ENCODE measurements around the gene PHACTR1.

The PHACTR1 gene

GRCh38 chr6:13188306-13188705, 471.7 kb downstream of the PHACTR1 start:
- Histone ChIP-seq H3K4me1 (ENCODE audit: insufficient read depth, low read length) (no peaks in the 10 kb centered on the region), H3K27me3 (ENCODE audit: control insufficient read depth in 1 of 2, insufficient read depth in 2 of 2, low read length in 2 of 2) (no peaks in the 10 kb centered on the region), H3K9ac (ENCODE audit: low read length) (no peak overlapping the region), H3K36me3 (ENCODE audit: insufficient read depth, low read length) (no peaks in the 10 kb centered on the region), H3K4me3 (ENCODE audit: low read depth in 1 of 2, low read length in 2 of 2) (no peak overlapping the region), H3K27ac (ENCODE audit: low read depth, low read length) (no peak overlapping the region), H3K9me3 (ENCODE audit: low read length) (no peaks in the 10 kb centered on the region)

GRCh38 chr6:13189710-13190109, 473.1 kb downstream of the PHACTR1 start:
- no peak overlapping the region for H3K9ac ChIP-seq (ENCODE audit: low read length)
- no peak overlapping the region for H3K27ac ChIP-seq (ENCODE audit: low read depth, low read length)
- no peaks in the 10 kb centered on the region for H3K9me3 ChIP-seq (ENCODE audit: low read length)
- no peaks in the 10 kb centered on the region for H3K4me1 ChIP-seq (ENCODE audit: insufficient read depth, low read length)
- H3K27me3 ChIP-seq (ENCODE audit: control insufficient read depth in 1 of 2, insufficient read depth in 2 of 2, low read length in 2 of 2), result no peaks in the 10 kb centered on the region
- no peak overlapping the region for H3K4me3 ChIP-seq (ENCODE audit: low read depth in 1 of 2, low read length in 2 of 2)
- no peaks in the 10 kb centered on the region for H3K36me3 ChIP-seq (ENCODE audit: insufficient read depth, low read length)

DNA sequence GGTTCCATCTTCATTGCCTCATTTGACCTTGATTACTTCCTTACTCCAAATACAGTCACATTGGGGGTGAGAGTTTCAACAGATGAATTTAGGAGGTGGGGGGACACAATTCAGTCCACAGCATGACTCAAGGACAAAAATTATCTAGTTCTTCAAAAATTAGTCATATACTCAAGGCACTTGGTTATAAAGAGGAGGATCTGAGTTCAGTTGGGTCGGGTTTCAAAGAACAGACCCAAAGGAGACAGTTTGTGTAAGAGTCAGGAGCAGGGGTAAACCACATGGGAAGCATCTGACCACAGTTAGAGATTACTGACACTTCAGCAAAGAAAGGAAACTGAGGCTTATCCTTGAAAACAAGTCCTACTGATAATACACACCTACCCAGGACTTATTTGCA, 473.8 kb downstream of the PHACTR1 start:
- Histone ChIP-seq H3K9ac (ENCODE audit: low read length) (no peak overlapping the region), H3K4me3 (ENCODE audit: low read depth in 1 of 2, low read length in 2 of 2) (no peak overlapping the region), H3K36me3 (ENCODE audit: insufficient read depth, low read length) (no peaks in the 10 kb centered on the region), H3K27ac (ENCODE audit: low read depth, low read length) (no peak overlapping the region), H3K9me3 (ENCODE audit: low read length) (no peaks in the 10 kb centered on the region), H3K27me3 (ENCODE audit: control insufficient read depth in 1 of 2, insufficient read depth in 2 of 2, low read length in 2 of 2) (no peaks in the 10 kb centered on the region), H3K4me1 (ENCODE audit: insufficient read depth, low read length) (no peaks in the 10 kb centered on the region)

DNA sequence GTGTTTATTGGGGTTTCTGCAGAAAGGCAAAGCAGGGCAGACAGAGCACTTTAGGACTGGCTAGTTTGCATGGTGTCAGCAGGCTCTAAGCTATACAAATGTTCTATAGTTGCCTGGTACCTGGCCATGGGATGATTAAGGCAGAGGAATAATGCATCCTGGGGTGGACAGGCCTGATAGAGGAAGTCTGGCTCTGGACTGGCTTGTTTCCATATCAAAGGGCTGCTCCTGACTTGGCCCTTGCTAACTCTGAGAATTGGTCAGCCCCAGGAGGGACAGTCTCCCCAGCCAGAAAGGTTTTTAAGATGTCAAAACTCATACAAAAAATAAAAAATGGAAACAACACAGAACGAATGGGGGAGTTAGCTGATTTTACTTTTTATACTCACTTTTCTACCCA, 474.9 kb downstream of the PHACTR1 start:
- Histone ChIP-seq H3K27ac (ENCODE audit: low read depth, low read length) (no peak overlapping the region), H3K36me3 (ENCODE audit: insufficient read depth, low read length) (no peaks in the 10 kb centered on the region), H3K9ac (ENCODE audit: low read length) (no peak overlapping the region), H3K4me1 (ENCODE audit: insufficient read depth, low read length) (no peaks in the 10 kb centered on the region), H3K4me3 (ENCODE audit: low read depth in 1 of 2, low read length in 2 of 2) (no peak overlapping the region), H3K27me3 (ENCODE audit: control insufficient read depth in 1 of 2, insufficient read depth in 2 of 2, low read length in 2 of 2) (no peaks in the 10 kb centered on the region), H3K9me3 (ENCODE audit: low read length) (no peaks in the 10 kb centered on the region)

DNA sequence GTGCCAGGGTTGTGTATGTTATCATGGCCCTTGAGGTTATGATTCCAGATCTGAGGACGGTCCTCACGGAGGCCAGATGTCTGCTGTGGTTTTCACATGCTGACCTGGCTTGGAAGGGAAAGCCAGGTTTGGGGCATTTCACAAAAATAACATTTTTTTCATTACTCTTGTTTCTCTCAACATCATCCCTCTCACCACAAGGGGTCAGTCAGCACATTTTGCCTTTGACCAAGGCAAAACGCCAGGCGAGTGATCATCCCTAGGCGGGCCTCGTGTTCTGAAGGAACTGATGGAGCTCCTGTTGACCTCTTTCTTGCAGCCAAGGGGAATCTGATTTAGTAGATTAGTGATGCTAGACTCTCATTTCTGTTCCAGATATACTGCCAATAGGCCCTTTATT, 478.3 kb downstream of the PHACTR1 start:
- Histone ChIP-seq H3K36me3 (ENCODE audit: insufficient read depth, low read length) (no peaks in the 10 kb centered on the region), H3K9ac (ENCODE audit: low read length) (no peak overlapping the region), H3K9me3 (ENCODE audit: low read length) (no peaks in the 10 kb centered on the region), H3K27ac (ENCODE audit: low read depth, low read length) (no peak overlapping the region), H3K4me3 (ENCODE audit: low read depth in 1 of 2, low read length in 2 of 2) (no peak overlapping the region), H3K27me3 (ENCODE audit: control insufficient read depth in 1 of 2, insufficient read depth in 2 of 2, low read length in 2 of 2) (no peaks in the 10 kb centered on the region), H3K4me1 (ENCODE audit: insufficient read depth, low read length) (no peaks in the 10 kb centered on the region)

DNA sequence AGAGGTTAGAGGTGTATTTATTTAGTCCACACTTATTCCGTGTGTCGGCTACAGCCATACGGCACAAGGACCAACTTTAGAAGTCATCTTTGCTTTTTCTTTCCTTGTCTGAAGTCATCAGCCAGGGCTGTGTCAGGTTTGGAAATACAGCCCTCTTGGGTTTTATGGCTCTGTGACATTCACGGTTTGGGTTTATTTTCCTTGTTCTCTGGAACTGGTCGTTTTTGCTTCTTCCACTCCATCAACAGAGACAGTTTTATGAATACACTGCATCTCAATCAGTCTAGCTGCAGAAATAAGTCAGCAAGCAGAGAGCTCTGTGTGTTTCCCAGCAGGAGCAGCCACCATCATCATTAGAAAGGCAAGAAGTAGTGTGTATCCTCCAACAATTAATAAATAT, 479.2 kb downstream of the PHACTR1 start:
- no peak overlapping the region for H3K4me3 ChIP-seq (ENCODE audit: low read depth in 1 of 2, low read length in 2 of 2)

GRCh38 chr6:13198168-13198567, 481.6 kb downstream of the PHACTR1 start:
- Histone ChIP-seq H3K9me3 (ENCODE audit: low read length) (no peaks in the 10 kb centered on the region), H3K27me3 (ENCODE audit: control insufficient read depth in 1 of 2, insufficient read depth in 2 of 2, low read length in 2 of 2) (no peaks in the 10 kb centered on the region), H3K27ac (ENCODE audit: low read depth, low read length) (no peak overlapping the region), H3K36me3 (ENCODE audit: insufficient read depth, low read length) (no peaks in the 10 kb centered on the region), H3K4me3 (ENCODE audit: low read depth in 1 of 2, low read length in 2 of 2) (no peak overlapping the region), H3K4me1 (ENCODE audit: insufficient read depth, low read length) (no peaks in the 10 kb centered on the region), H3K9ac (ENCODE audit: low read length) (no peak overlapping the region)

More for the DNA sequence above, 479.2 kb downstream of the PHACTR1 start:
- no peaks in the 10 kb centered on the region for H3K27me3 ChIP-seq (ENCODE audit: control insufficient read depth in 1 of 2, insufficient read depth in 2 of 2, low read length in 2 of 2)
- no peak overlapping the region for H3K9ac ChIP-seq (ENCODE audit: low read length)
- no peaks in the 10 kb centered on the region for H3K36me3 ChIP-seq (ENCODE audit: insufficient read depth, low read length)
- no peak overlapping the region for H3K27ac ChIP-seq (ENCODE audit: low read depth, low read length)
- H3K4me1 ChIP-seq (ENCODE audit: insufficient read depth, low read length), result no peaks in the 10 kb centered on the region
- H3K9me3 ChIP-seq (ENCODE audit: low read length), result no peaks in the 10 kb centered on the region

DNA sequence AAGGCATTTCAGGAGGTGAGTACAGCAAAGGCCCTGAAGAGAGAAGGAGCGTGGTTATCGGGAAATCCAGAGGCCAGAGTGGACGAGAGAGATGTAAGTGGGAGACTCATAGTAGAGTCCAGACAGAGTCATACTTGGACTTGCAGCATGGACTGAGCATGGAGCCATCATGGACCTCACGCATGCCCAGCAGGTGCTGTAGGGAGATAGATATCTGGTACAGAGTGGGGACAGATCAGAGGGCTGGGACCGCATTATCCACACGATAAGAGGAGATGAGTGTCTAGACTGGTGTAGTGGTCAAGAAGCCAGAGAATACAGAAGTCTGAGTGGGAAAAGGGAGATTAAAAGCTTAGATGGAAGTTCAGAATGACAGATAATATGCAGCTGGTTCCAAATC, 484.8 kb downstream of the PHACTR1 start:
- H3K27ac ChIP-seq (ENCODE audit: low read depth, low read length), result no peak overlapping the region
- no peak overlapping the region for H3K9ac ChIP-seq (ENCODE audit: low read length)
- H3K9me3 ChIP-seq (ENCODE audit: low read length), result no peaks in the 10 kb centered on the region
- no peaks in the 10 kb centered on the region for H3K4me1 ChIP-seq (ENCODE audit: insufficient read depth, low read length)
- H3K27me3 ChIP-seq (ENCODE audit: control insufficient read depth in 1 of 2, insufficient read depth in 2 of 2, low read length in 2 of 2), result no peaks in the 10 kb centered on the region
- no peak overlapping the region for H3K4me3 ChIP-seq (ENCODE audit: low read depth in 1 of 2, low read length in 2 of 2)
- no peaks in the 10 kb centered on the region for H3K36me3 ChIP-seq (ENCODE audit: insufficient read depth, low read length)

GRCh38 chr6:13203145-13203544, 486.6 kb downstream of the PHACTR1 start:
- Histone ChIP-seq H3K36me3 (ENCODE audit: insufficient read depth, low read length) (no peaks in the 10 kb centered on the region), H3K9ac (ENCODE audit: low read length) (no peak overlapping the region), H3K4me3 (ENCODE audit: low read depth in 1 of 2, low read length in 2 of 2) (no peak overlapping the region), H3K27ac (ENCODE audit: low read depth, low read length) (no peak overlapping the region), H3K4me1 (ENCODE audit: insufficient read depth, low read length) (no peaks in the 10 kb centered on the region), H3K27me3 (ENCODE audit: control insufficient read depth in 1 of 2, insufficient read depth in 2 of 2, low read length in 2 of 2) (no peaks in the 10 kb centered on the region), H3K9me3 (ENCODE audit: low read length) (no peaks in the 10 kb centered on the region)

- Histone ChIP-seq H3K9ac (ENCODE audit: low read length) (no peak overlapping the region), H3K9me3 (ENCODE audit: low read length) (no peaks in the 10 kb centered on the region)
These were observed 488.5 kb downstream of the PHACTR1 start for GRCh38 chr6:13205106-13205505.

GRCh38 chr6:13212096-13212495, 495.5 kb downstream of the PHACTR1 start:
- no peak overlapping the region for H3K4me3 ChIP-seq (ENCODE audit: low read depth in 1 of 2, low read length in 2 of 2)
- no peak overlapping the region for H3K27ac ChIP-seq (ENCODE audit: low read depth, low read length)
- no peaks in the 10 kb centered on the region for H3K36me3 ChIP-seq (ENCODE audit: insufficient read depth, low read length)
- H3K27me3 ChIP-seq (ENCODE audit: control insufficient read depth in 1 of 2, insufficient read depth in 2 of 2, low read length in 2 of 2), result no peaks in the 10 kb centered on the region
- no peaks in the 10 kb centered on the region for H3K9me3 ChIP-seq (ENCODE audit: low read length)
- peaks cover 1% of the 10 kb centered on the region for H3K4me1 ChIP-seq (ENCODE audit: insufficient read depth, low read length)
- H3K9ac ChIP-seq (ENCODE audit: low read length), result no peak overlapping the region

More at GRCh38 chr6:13205106-13205505, 488.5 kb downstream of the PHACTR1 start:
- H3K4me3 ChIP-seq (ENCODE audit: low read depth in 1 of 2, low read length in 2 of 2), result no peak overlapping the region
- H3K27me3 ChIP-seq (ENCODE audit: control insufficient read depth in 1 of 2, insufficient read depth in 2 of 2, low read length in 2 of 2), result no peaks in the 10 kb centered on the region
- no peaks in the 10 kb centered on the region for H3K36me3 ChIP-seq (ENCODE audit: insufficient read depth, low read length)
- no peaks in the 10 kb centered on the region for H3K4me1 ChIP-seq (ENCODE audit: insufficient read depth, low read length)
- no peak overlapping the region for H3K27ac ChIP-seq (ENCODE audit: low read depth, low read length)

DNA sequence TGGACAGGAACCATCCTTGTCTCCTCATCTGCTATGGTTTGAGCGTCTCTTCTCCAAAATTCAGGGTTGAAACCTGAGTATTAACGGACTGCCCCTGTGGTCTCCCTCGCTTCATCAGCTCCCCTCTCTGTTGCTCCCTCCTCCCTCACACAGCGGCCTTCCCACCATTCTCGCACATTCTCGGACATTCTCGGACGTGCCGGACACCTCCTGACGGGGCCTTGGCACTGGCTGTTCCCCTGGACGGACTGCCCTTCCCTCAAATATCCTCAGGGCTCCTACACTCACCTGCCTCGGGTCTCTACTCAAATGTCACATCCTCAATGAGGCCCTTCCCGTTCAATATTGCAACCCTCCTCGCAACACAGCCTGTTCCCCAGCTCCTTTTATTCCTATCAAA, 496.0 kb downstream of the PHACTR1 start:
- H3K9me3 ChIP-seq (ENCODE audit: low read length), result no peaks in the 10 kb centered on the region
- no peak overlapping the region for H3K27ac ChIP-seq (ENCODE audit: low read depth, low read length)
- H3K36me3 ChIP-seq (ENCODE audit: insufficient read depth, low read length), result no peaks in the 10 kb centered on the region
- no peak overlapping the region for H3K4me3 ChIP-seq (ENCODE audit: low read depth in 1 of 2, low read length in 2 of 2)
- H3K9ac ChIP-seq (ENCODE audit: low read length), result no peak overlapping the region
- H3K4me1 ChIP-seq (ENCODE audit: insufficient read depth, low read length), result peaks cover 5% of the 10 kb centered on the region
- H3K27me3 ChIP-seq (ENCODE audit: control insufficient read depth in 1 of 2, insufficient read depth in 2 of 2, low read length in 2 of 2), result no peaks in the 10 kb centered on the region

Measured in muscle layer of colon (tissue), 2 donors.